Osteoblast (primary cell): ENCODE results near the gene ANO10. TPM values are rescaled to one million over a fixed set of nuclear protein-coding genes. Genes with fewer than 3 reads are reported as not detected.
"Not testable (repeated sequence)": the region's sequence is repeated elsewhere in the genome, so short reads cannot be mapped to it uniquely, and the experiment has no call there.

Experiments used
- DNase-seq: peaks from one replicate; pipeline ENCODE4 v3.0.0; 2011; ENCODE audit warnings: low spot score, mixed read lengths; ENCODE audit not compliant: insufficient read length; ENCODE audit errors: missing footprints
- H2AFZ ChIP-seq: 2 replicates; pipeline ENCODE4 v1.6.0; 2011; ENCODE audit warnings: mild to moderate bottlenecking, low read length
- H3K27ac ChIP-seq: 2 replicates; pipeline ENCODE4 v1.5.1; 2011; ENCODE audit warnings: mild to moderate bottlenecking, low read depth, low read length, moderate library complexity
- H3K27me3 ChIP-seq: 2 replicates; pipeline ENCODE4 v1.6.0; 2012; ENCODE audit warnings: mild to moderate bottlenecking, control low read depth, inconsistent platforms, low read length, moderate library complexity; ENCODE audit not compliant: insufficient read depth
- H3K36me3 ChIP-seq: 2 replicates; pipeline ENCODE4 v1.5.1; 2011; ENCODE audit warnings: mild to moderate bottlenecking, low read length, control low read depth, moderate library complexity; ENCODE audit not compliant: insufficient read depth
- H3K4me1 ChIP-seq: 2 replicates; pipeline ENCODE4 v1.5.1; 2011; ENCODE audit warnings: mild to moderate bottlenecking, low read length, control low read depth, moderate library complexity; ENCODE audit not compliant: insufficient read depth
- H3K4me2 ChIP-seq: 2 replicates; pipeline ENCODE4 v1.6.0; 2011; ENCODE audit warnings: mild to moderate bottlenecking, low read length; ENCODE audit not compliant: insufficient read depth
- H3K4me3 ChIP-seq: fragments of 200-600 bp; sonication (generic); 3 replicates; pipeline ENCODE4 v1.5.1; 2012; ENCODE audit warnings: mild to moderate bottlenecking, low read length, inconsistent platforms; ENCODE audit not compliant: insufficient read depth
- H3K79me2 ChIP-seq: 2 replicates; pipeline ENCODE4 v1.6.0; 2012; ENCODE audit warnings: mild to moderate bottlenecking, low read length, control low read depth, inconsistent platforms; ENCODE audit not compliant: insufficient read depth
- H3K9me3 ChIP-seq: 2 replicates; pipeline ENCODE4 v1.5.1; 2011; ENCODE audit warnings: low read depth, low read length, control low read depth
- H4K20me1 ChIP-seq: 2 replicates; pipeline ENCODE4 v1.6.0; 2012; ENCODE audit warnings: mild to moderate bottlenecking, low read length, control low read depth; ENCODE audit not compliant: insufficient read depth
- CTCF ChIP-seq: IDR thresholded peaks from 2 replicates; pipeline ENCODE4 v1.5.1; 2011; ENCODE audit warnings: mild to moderate bottlenecking, low read depth, low read length, moderate library complexity; ENCODE audit errors: extremely low read depth
- total RNA-seq: library from RNA; depleted of rRNA; stranded (reverse); fragments of >200 nt; gene quantifications from 2 replicates; pipeline ENCODE4 v1.2.3, GENCODE V29; 2012

The ANO10 gene
- total RNA-seq, 1 donor = 55.7 TPM

GRCh38 chr3:43609406-43609805 is 12.4 kb downstream of the ANO10 start:
- Histone ChIP-seq H3K27me3 (no peaks in the 10 kb centered on the region), H3K4me3 (no peak overlapping the region), H2AFZ (no peak overlapping the region), H4K20me1 (no peaks in the 10 kb centered on the region), H3K79me2 (peaks cover 57% of the 10 kb centered on the region), H3K4me1 (no peaks in the 10 kb centered on the region), H3K4me2 (no peak overlapping the region), H3K9me3 (no peaks in the 10 kb centered on the region), H3K36me3 (peaks cover 9% of the 10 kb centered on the region), H3K27ac (no peak overlapping the region)
- no peak for TF ChIP-seq CTCF
- DNase-seq = no peak

GRCh38 chr3:43608751-43609150 is 13.1 kb downstream of the ANO10 start:
- Histone ChIP-seq H3K9me3 (no peaks in the 10 kb centered on the region), H4K20me1 (no peaks in the 10 kb centered on the region), H3K27me3 (no peaks in the 10 kb centered on the region), H2AFZ (no peak overlapping the region), H3K36me3 (peaks cover 9% of the 10 kb centered on the region), H3K4me2 (no peak overlapping the region), H3K27ac (no peak overlapping the region), H3K79me2 (peaks cover 50% of the 10 kb centered on the region), H3K4me1 (no peaks in the 10 kb centered on the region), H3K4me3 (no peak overlapping the region)
- no peak for TF ChIP-seq CTCF
- DNase-seq = no peak

DNA sequence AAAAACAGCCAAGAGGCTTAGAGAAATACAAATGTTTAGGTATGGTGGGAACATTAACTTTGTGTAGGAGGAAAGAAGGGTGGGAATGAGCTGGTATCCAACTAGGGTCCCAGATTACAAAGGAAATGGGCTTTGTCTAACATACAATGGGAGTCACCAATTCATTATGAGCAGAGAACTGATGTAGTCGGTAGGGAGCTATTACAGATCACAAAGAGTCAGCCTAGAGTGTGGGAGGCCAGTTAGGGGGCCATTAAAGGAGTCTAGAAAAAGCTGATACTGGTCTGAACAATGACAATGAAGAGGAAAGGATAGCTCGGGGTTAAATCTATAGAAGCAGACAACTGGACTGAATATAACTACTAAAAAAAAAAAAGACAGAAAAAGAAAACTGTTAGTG is 15.5 kb downstream of the ANO10 start:
- no peak overlapping the region for H3K4me2 ChIP-seq
- no peak overlapping the region for H3K4me3 ChIP-seq
- no peak overlapping the region for H3K27ac ChIP-seq
- DNase-seq = no peak
- H2AFZ ChIP-seq = no peak overlapping the region
- no peaks in the 10 kb centered on the region for H3K9me3 ChIP-seq
- no peak for TF ChIP-seq CTCF
- peaks cover 14% of the 10 kb centered on the region for H3K36me3 ChIP-seq
- H3K4me1 ChIP-seq = no peaks in the 10 kb centered on the region
- peaks cover 31% of the 10 kb centered on the region for H3K79me2 ChIP-seq
- no peaks in the 10 kb centered on the region for H3K27me3 ChIP-seq
- H4K20me1 ChIP-seq = no peaks in the 10 kb centered on the region

- not testable (repeated sequence) for H3K27ac ChIP-seq, H3K4me1 ChIP-seq, H4K20me1 ChIP-seq, H3K4me3 ChIP-seq, H3K79me2 ChIP-seq, H3K9me3 ChIP-seq, H3K4me2 ChIP-seq, H2AFZ ChIP-seq, DNase-seq, H3K27me3 ChIP-seq
- peaks cover 13% of the 10 kb centered on the region for H3K36me3 ChIP-seq
These were observed 21.9 kb downstream of the ANO10 start for GRCh38 chr3:43599959-43600358.
